Liver (tissue), 9 donors: ENCODE measurements around the gene TMEM19. TPM values are rescaled to one million over a fixed set of nuclear protein-coding genes. Genes with fewer than 3 reads are reported as not detected.

Experiments
- DNase-seq: peaks from one replicate; pipeline ENCODE4 v3.0.0-alpha.2; 2017; ENCODE audit warnings: low spot score
- H3K27ac ChIP-seq, 2 donors: one replicate each; pipeline ENCODE4 v1.7.0; 2013; ENCODE audit warnings: inconsistent platforms in 2 of 2, low read length in 2 of 2, control low read depth in 1 of 2, low read depth in 1 of 2, mild to moderate bottlenecking in 1 of 2
- H3K27me3 ChIP-seq, 4 donors: one replicate each; pipeline versions ENCODE4 v1.6.1 to v1.7.0; 2013; ENCODE audit warnings: low read length in 3 of 4, inconsistent platforms in 1 of 4, mild to moderate bottlenecking in 1 of 4, moderate library complexity in 1 of 4; ENCODE audit not compliant: control insufficient read depth in 4 of 4, insufficient read depth in 4 of 4
- H3K36me3 ChIP-seq, 4 donors: one replicate each; pipeline versions ENCODE4 v1.6.1 to v1.7.0; 2013; ENCODE audit warnings: low read length in 3 of 4, mild to moderate bottlenecking in 3 of 4, low read depth in 1 of 4, moderate library complexity in 1 of 4; ENCODE audit not compliant: control insufficient read depth in 4 of 4, insufficient read depth in 3 of 4
- H3K4me1 ChIP-seq, 4 donors: one replicate each; pipeline versions ENCODE4 v1.6.1 to v1.7.0; 2013; ENCODE audit warnings: low read length in 3 of 4, mild to moderate bottlenecking in 3 of 4, moderate library complexity in 1 of 4; ENCODE audit not compliant: control insufficient read depth in 4 of 4, insufficient read depth in 4 of 4
- H3K4me3 ChIP-seq, 3 donors: one replicate each; pipeline versions ENCODE4 v1.6.1 to v1.7.0; 2013; ENCODE audit warnings: low read length in 3 of 3, control low read depth in 1 of 3, low read depth in 1 of 3, mild to moderate bottlenecking in 1 of 3
- H3K9ac ChIP-seq, 2 donors: one replicate each; pipeline ENCODE4 v1.7.0; 2013; ENCODE audit warnings: low read length in 2 of 2, mild to moderate bottlenecking in 2 of 2, moderate library complexity in 2 of 2, control low read depth in 1 of 2, low read depth in 1 of 2
- H3K9me3 ChIP-seq, 4 donors: one replicate each; pipeline versions ENCODE4 v1.6.1 to v1.7.0; 2013; ENCODE audit warnings: low read length in 3 of 4; ENCODE audit not compliant: control insufficient read depth in 4 of 4
- EGR1 ChIP-seq, 2 donors: IDR thresholded peaks; 2 replicates each; pipeline ENCODE4 v1.6.1; 2016 to 2018; ENCODE audit warnings: antibody characterized with exemption in 2 of 2, low read depth in 2 of 2
- FOXA2 ChIP-seq: IDR thresholded peaks from 2 replicates; pipeline ENCODE4 v1.6.1; 2016; ENCODE audit warnings: antibody characterized with exemption
- GABPA ChIP-seq, 2 donors: IDR thresholded peaks in 1 of 2; conservative IDR thresholded peaks in 1 of 2; 2 replicates each; pipeline ENCODE4 v1.6.1; 2016; ENCODE audit warnings: antibody characterized with exemption in 2 of 2, mild to moderate bottlenecking in 1 of 2, moderate library complexity in 1 of 2
- HNF4A ChIP-seq, 2 donors: conservative IDR thresholded peaks; 2 replicates each; pipeline ENCODE4 v1.6.1; 2016; ENCODE audit warnings: antibody characterized with exemption in 2 of 2, mild to moderate bottlenecking in 2 of 2
- HNF4G ChIP-seq: IDR thresholded peaks from 2 replicates; pipeline ENCODE4 v1.6.1; 2016; ENCODE audit warnings: antibody characterized with exemption
- JUND ChIP-seq, 2 donors: IDR thresholded peaks; 2 replicates each; pipeline ENCODE4 v1.6.1; 2016; ENCODE audit warnings: antibody characterized with exemption in 2 of 2
- NR2F2 ChIP-seq: IDR thresholded peaks from 2 replicates; pipeline ENCODE4 v1.6.1; 2016; ENCODE audit warnings: antibody characterized with exemption
- RAD21 ChIP-seq, 2 donors: IDR thresholded peaks; 2 replicates each; pipeline ENCODE4 v1.6.1; 2016; ENCODE audit warnings: antibody characterized with exemption in 2 of 2, mild to moderate bottlenecking in 2 of 2
- RXRA ChIP-seq, 2 donors: IDR thresholded peaks; 2 replicates each; pipeline ENCODE4 v1.6.1; 2017 to 2018; ENCODE audit warnings: antibody characterized with exemption in 2 of 2, mild to moderate bottlenecking in 1 of 2
- SP1 ChIP-seq: IDR thresholded peaks from 2 replicates; pipeline ENCODE4 v1.6.1; 2018; ENCODE audit warnings: antibody characterized with exemption, mild to moderate bottlenecking
- TAF1 ChIP-seq: conservative IDR thresholded peaks from 2 replicates; pipeline ENCODE4 v1.6.1; 2016; ENCODE audit warnings: antibody characterized with exemption, mild to moderate bottlenecking
- YY1 ChIP-seq: IDR thresholded peaks from 2 replicates; pipeline ENCODE4 v1.6.1; 2016; ENCODE audit warnings: antibody characterized with exemption, mild to moderate bottlenecking
- WGBS: extraction: QIAGEN DNeasy Blood & Tissue Kit; methylation state at CpG from one replicate; pipeline ENCODE4 v1.1.7; 2013; 5-methylcytosine and 5-hydroxymethylcytosine counted together
- polyA plus RNA-seq, 2 donors: library from polyadenylated mRNA; stranded (reverse) in 1 of 2; unstranded in 1 of 2; fragments of 200-250 nt in 1 of 2; fragments of >200 nt in 1 of 2; fragmentation: Nextera tagmentation in 1 of 2; extraction: Ambion mirVana in 1 of 2; gene quantifications; one replicate each; pipeline versions ENCODE4 v1.2.1 to v1.2.3, GENCODE V29; 2013 to 2015
- total RNA-seq, 2 donors: library from RNA; depleted of rRNA; stranded (reverse); fragments of >200 nt; gene quantifications; one replicate each; pipeline ENCODE4 v1.2.3, GENCODE V29; 2014
- TF ChIP-seq, protein P1 (sequence below): IDR thresholded peaks from 2 replicates; pipeline ENCODE4 v1.6.1; 2016; ENCODE audit warnings: antibody characterized with exemption
- TF ChIP-seq, protein P2 (sequence below): IDR thresholded peaks from 2 replicates; pipeline ENCODE4 v1.6.1; 2016; ENCODE audit warnings: antibody characterized with exemption, mild to moderate bottlenecking
- TF ChIP-seq, protein P3 (sequence below): IDR thresholded peaks from 2 replicates; pipeline ENCODE4 v1.6.1; 2016; ENCODE audit warnings: antibody characterized with exemption
- TF ChIP-seq, protein P4 (sequence below): fragments of 150-350 bp; IDR thresholded peaks from 2 replicates; pipeline ENCODE4 v1.5.1; 2017; ENCODE audit warnings: improper control_type of control experiment, low read depth, low read length; ENCODE audit not compliant: missing input control
- TF ChIP-seq, protein P5 (sequence below): IDR thresholded peaks from 2 replicates; pipeline ENCODE4 v1.6.1; 2016; ENCODE audit warnings: antibody characterized with exemption
- donor health status: healthy.
- donor health status: healthy.
- donor health status: healthy.
- donor health status: healthy.
- donor health status: healthy.

The TMEM19 gene
- total and polyA plus RNA-seq, 4 donors = 9.5 to 30.0 (median 11.4) TPM

DNA sequence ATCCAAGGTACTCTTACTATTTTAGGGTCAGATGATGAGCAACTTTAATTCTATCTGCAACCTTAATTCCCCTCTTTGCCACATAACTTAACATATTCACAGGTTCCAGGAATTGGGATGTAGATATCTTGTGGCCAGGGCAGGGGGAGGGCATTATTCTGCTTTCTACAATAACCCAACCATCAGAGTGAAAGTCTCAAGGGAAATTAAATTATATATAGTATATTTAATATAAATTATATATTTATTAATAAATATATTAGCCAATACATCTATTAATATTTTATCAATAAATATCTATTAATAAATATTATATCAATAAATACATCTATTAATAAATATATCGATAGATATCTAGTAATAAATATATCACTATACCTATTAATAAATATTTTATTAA, 57.1 kb downstream of the TMEM19 start:
- H3K4me3 ChIP-seq = no peak overlapping the region
- H3K36me3 ChIP-seq = no peaks in the 10 kb centered on the region
- H3K4me1 ChIP-seq = no peaks in the 10 kb centered on the region
- no peaks in the 10 kb centered on the region for H3K27me3 ChIP-seq
- H3K27ac ChIP-seq = no peak overlapping the region
- DNase-seq = no peak
- no peak overlapping the region for H3K9ac ChIP-seq
- no peaks in the 10 kb centered on the region for H3K9me3 ChIP-seq
- WGBS = 0% methylated on average over 1 of the region's 1 CpG
- TF ChIP-seq RXRA (IDR thresholded peaks at IDR 0.05) (no peak), HNF4A (conservative IDR thresholded peaks at IDR 0.05) (no peak), EGR1 (IDR thresholded peaks at IDR 0.05; ENCODE audit: low read depth in 2 of 2) (no peak), JUND (IDR thresholded peaks at IDR 0.05) (no peak), GABPA (IDR thresholded peaks at IDR 0.05 in 1 of 2, conservative IDR thresholded peaks at IDR 0.05 in 1 of 2) (no peak), FOXA2 (no peak), HNF4G (no peak), YY1 (no peak), RAD21 (IDR thresholded peaks at IDR 0.05) (no peak), NR2F2 (no peak), SP1 (no peak), TAF1 (no peak)
- TF ChIP-seq, protein P1, sequence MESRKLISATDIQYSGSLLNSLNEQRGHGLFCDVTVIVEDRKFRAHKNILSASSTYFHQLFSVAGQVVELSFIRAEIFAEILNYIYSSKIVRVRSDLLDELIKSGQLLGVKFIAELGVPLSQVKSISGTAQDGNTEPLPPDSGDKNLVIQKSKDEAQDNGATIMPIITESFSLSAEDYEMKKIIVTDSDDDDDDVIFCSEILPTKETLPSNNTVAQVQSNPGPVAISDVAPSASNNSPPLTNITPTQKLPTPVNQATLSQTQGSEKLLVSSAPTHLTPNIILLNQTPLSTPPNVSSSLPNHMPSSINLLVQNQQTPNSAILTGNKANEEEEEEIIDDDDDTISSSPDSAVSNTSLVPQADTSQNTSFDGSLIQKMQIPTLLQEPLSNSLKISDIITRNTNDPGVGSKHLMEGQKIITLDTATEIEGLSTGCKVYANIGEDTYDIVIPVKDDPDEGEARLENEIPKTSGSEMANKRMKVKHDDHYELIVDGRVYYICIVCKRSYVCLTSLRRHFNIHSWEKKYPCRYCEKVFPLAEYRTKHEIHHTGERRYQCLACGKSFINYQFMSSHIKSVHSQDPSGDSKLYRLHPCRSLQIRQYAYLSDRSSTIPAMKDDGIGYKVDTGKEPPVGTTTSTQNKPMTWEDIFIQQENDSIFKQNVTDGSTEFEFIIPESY = no peak
- TF ChIP-seq, protein P2, sequence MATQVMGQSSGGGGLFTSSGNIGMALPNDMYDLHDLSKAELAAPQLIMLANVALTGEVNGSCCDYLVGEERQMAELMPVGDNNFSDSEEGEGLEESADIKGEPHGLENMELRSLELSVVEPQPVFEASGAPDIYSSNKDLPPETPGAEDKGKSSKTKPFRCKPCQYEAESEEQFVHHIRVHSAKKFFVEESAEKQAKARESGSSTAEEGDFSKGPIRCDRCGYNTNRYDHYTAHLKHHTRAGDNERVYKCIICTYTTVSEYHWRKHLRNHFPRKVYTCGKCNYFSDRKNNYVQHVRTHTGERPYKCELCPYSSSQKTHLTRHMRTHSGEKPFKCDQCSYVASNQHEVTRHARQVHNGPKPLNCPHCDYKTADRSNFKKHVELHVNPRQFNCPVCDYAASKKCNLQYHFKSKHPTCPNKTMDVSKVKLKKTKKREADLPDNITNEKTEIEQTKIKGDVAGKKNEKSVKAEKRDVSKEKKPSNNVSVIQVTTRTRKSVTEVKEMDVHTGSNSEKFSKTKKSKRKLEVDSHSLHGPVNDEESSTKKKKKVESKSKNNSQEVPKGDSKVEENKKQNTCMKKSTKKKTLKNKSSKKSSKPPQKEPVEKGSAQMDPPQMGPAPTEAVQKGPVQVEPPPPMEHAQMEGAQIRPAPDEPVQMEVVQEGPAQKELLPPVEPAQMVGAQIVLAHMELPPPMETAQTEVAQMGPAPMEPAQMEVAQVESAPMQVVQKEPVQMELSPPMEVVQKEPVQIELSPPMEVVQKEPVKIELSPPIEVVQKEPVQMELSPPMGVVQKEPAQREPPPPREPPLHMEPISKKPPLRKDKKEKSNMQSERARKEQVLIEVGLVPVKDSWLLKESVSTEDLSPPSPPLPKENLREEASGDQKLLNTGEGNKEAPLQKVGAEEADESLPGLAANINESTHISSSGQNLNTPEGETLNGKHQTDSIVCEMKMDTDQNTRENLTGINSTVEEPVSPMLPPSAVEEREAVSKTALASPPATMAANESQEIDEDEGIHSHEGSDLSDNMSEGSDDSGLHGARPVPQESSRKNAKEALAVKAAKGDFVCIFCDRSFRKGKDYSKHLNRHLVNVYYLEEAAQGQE = no peak
- TF ChIP-seq, protein P3, sequence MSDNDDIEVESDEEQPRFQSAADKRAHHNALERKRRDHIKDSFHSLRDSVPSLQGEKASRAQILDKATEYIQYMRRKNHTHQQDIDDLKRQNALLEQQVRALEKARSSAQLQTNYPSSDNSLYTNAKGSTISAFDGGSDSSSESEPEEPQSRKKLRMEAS = no peak
- TF ChIP-seq, protein P4, sequence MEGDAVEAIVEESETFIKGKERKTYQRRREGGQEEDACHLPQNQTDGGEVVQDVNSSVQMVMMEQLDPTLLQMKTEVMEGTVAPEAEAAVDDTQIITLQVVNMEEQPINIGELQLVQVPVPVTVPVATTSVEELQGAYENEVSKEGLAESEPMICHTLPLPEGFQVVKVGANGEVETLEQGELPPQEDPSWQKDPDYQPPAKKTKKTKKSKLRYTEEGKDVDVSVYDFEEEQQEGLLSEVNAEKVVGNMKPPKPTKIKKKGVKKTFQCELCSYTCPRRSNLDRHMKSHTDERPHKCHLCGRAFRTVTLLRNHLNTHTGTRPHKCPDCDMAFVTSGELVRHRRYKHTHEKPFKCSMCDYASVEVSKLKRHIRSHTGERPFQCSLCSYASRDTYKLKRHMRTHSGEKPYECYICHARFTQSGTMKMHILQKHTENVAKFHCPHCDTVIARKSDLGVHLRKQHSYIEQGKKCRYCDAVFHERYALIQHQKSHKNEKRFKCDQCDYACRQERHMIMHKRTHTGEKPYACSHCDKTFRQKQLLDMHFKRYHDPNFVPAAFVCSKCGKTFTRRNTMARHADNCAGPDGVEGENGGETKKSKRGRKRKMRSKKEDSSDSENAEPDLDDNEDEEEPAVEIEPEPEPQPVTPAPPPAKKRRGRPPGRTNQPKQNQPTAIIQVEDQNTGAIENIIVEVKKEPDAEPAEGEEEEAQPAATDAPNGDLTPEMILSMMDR = no peak
- TF ChIP-seq, protein P5, sequence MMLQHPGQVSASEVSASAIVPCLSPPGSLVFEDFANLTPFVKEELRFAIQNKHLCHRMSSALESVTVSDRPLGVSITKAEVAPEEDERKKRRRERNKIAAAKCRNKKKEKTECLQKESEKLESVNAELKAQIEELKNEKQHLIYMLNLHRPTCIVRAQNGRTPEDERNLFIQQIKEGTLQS = no peak
